K562 (cell line): ENCODE results near the gene NDUFB10. TPM values are rescaled to one million over a fixed set of nuclear protein-coding genes. Genes with fewer than 3 reads are reported as not detected.
A peak's percentile ranks its signal among the peaks of the same experiment; 100 is the strongest.

Source experiments
- CBX2 ChIP-seq: fragments of 200-600 bp; sonication (generic); IDR thresholded peaks from one replicate; pipeline ENCODE4 v1.6.1; 2012; ENCODE audit warnings: mild to moderate bottlenecking, low read length, inconsistent platforms; ENCODE audit not compliant: insufficient read depth, poor library complexity, severe bottlenecking
- CBX8 ChIP-seq: fragments of 200-600 bp; sonication (generic); IDR thresholded peaks from 2 replicates; pipeline ENCODE4 v1.6.1; 2012; ENCODE audit warnings: borderline replicate concordance, mixed run types, low read depth, mild to moderate bottlenecking, moderate library complexity, mixed read lengths, low read length, control low read depth, inconsistent platforms; ENCODE audit not compliant: poor library complexity, severe bottlenecking; ENCODE audit errors: extremely low read depth
- GTF2E2 ChIP-seq: fragments of 200-800 bp; sonication (Bioruptor generic); IDR thresholded peaks from 2 replicates; pipeline ENCODE4 v1.6.1; 2016; ENCODE audit warnings: missing genetic modification characterization, missing compliant biosample characterization
- HNRNPH1 ChIP-seq: fragments of 200-400 bp; formaldehyde crosslinking; optimal IDR thresholded peaks from 2 replicates; pipeline ENCODE3; 2017; ENCODE audit warnings: low read depth, mild to moderate bottlenecking, low read length, moderate library complexity
- KLF10 ChIP-seq: fragments of 250-450 bp; sonication (Bioruptor Pico); IDR thresholded peaks from 2 replicates; pipeline ENCODE4 v1.6.1; 2021; ENCODE audit warnings: matching md5 sums
- PCBP1 ChIP-seq: fragments of 200-400 bp; formaldehyde crosslinking; IDR thresholded peaks from 2 replicates; pipeline ENCODE4 v1.6.1; 2018; ENCODE audit warnings: mild to moderate bottlenecking, low read depth, low read length; ENCODE audit not compliant: poor library complexity, severe bottlenecking
- SLC30A9 ChIP-seq: fragments of 250-450 bp; sonication (Bioruptor Pico); IDR thresholded peaks from 2 replicates; pipeline ENCODE4 v1.8.0; 2022; ENCODE audit warnings: mild to moderate bottlenecking, moderate library complexity
- SRSF1 ChIP-seq: fragments of 200-400 bp; formaldehyde crosslinking; IDR thresholded peaks from 2 replicates; pipeline ENCODE4 v1.6.1; 2017; ENCODE audit warnings: mild to moderate bottlenecking, low read depth, low read length, moderate library complexity
- TAL1 ChIP-seq: fragments of 450-650 bp; IDR thresholded peaks from 2 replicates; pipeline ENCODE4 v1.6.1; 2016; ENCODE audit warnings: mild to moderate bottlenecking
- ZC3H4 ChIP-seq: sonication (generic); formaldehyde crosslinking; IDR thresholded peaks from 2 replicates; pipeline ENCODE4 v1.9.0; 2021; ENCODE audit warnings: missing genetic modification reagents, borderline replicate concordance
- ZHX1 ChIP-seq: fragments of 150-350 bp; conservative IDR thresholded peaks from 2 replicates; pipeline ENCODE4 v1.6.1; 2014; ENCODE audit warnings: low read length
- ZNF436 ChIP-seq: fragments of 250-450, 450-650 bp; sonication (Bioruptor Pico); formaldehyde crosslinking; IDR thresholded peaks from 2 replicates; pipeline ENCODE4 v1.7.0; 2020; ENCODE audit warnings: mild to moderate bottlenecking
- ZNF740 ChIP-seq, 3 experiments: fragments of 200-800 bp in 1 of 3; sonication (Bioruptor generic) in 1 of 3; sonication (generic) in 1 of 3; formaldehyde crosslinking in 1 of 3; IDR thresholded peaks; 2 replicates each; pipeline versions ENCODE4 v1.6.1 to v1.8.0; 2016 to 2022; ENCODE audit warnings: mild to moderate bottlenecking in 2 of 3, missing compliant biosample characterization in 2 of 3, missing genetic modification characterization in 2 of 3, missing genetic modification reagents in 1 of 3
- ZSCAN32 ChIP-seq: fragments of 450-650 bp; formaldehyde crosslinking; IDR thresholded peaks from 2 replicates; pipeline ENCODE4 v1.4.0; 2020; ENCODE audit warnings: mild to moderate bottlenecking, moderate library complexity
- polyA plus RNA-seq, 8 experiments: library from polyadenylated mRNA; depleted of rRNA in 4 of 8; stranded (reverse) in 5 of 8; unstranded in 3 of 8; fragments of >200 nt; fragmentation: Nextera tagmentation in 2 of 8; fragmentation: Illumina TruSeq in 1 of 8; extraction: Ambion mirVana in 2 of 8; extraction: Trizol in 1 of 8; gene quantifications; 2 replicates each; pipeline versions ENCODE4 v1.2.1 to v1.2.3, GENCODE V29; 2011 to 2014; ENCODE audit warnings: inconsistent platforms in 1 of 8, missing spikeins in 1 of 8
- total RNA-seq, 7 experiments: library from RNA; depleted of rRNA in 6 of 7; stranded (reverse); fragments of >200 nt in 6 of 7; fragmentation: Illumina TruSeq in 2 of 7; extraction: Trizol in 2 of 7; gene quantifications; 2 replicates each; pipeline versions ENCODE4 v1.2.1 to v1.2.3, GENCODE V29; 2011 to 2021; ENCODE audit warnings: low replicate concordance in 1 of 7

Gene NDUFB10
- total and polyA plus RNA-seq, 9 of the 15 experiments (the other 6 are each of a cell fraction or from before 2014, with no cell fraction given), result 69.3 to 527 (median 161) TPM

DNA sequence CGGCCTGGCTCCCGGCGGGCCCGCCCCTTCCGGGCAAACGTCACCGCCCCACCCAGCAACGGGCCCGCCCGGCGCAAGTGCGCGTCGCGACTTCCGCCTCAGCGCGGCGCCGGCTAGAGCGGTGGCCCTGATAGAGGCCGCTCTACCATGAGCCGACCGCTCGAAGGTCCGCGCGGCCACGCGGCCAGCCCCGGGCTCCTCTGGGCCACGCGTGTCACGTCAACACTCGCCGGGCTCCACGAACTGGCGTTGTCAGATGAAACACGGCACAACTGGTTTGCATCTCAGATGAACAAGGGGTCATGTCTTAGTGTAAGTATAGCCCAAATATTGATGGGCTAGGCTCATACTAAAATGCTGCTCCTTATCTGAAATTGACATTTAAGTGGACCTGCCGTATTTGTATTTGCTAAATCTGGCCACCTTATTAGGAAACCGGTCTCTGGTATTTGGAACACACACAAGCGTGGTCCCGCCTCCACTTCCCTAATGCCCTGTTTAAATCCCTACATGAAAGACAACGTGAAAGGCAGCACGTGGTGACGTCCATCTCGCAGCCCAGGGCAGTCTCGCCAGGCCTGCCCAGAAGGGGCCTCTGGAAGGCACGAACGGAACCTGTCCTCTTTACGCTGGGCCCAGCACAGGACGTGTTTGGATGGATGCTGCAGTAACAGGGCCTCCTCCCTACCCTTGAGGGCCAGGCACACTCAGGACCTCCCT is 50.6 kb downstream of the NDUFB10 start, which contains the start of gene ZNF598 (continued):
- TF ChIP-seq ZHX1, result no peak
- TF ChIP-seq ZC3H4 (CRISPR knock-in tag), result no peak
- TF ChIP-seq SLC30A9 (CRISPR knock-in tag), result no peak
- no peak for TF ChIP-seq SRSF1
- TF ChIP-seq HNRNPH1, result no peak
- TF ChIP-seq ZSCAN32 (CRISPR knock-in tag), result no peak
- TF ChIP-seq TAL1, result no peak
- TF ChIP-seq CBX8, result no peak
- TF ChIP-seq GTF2E2 (tag), result peak; percentile 60; the same call in 1 of the 2 replicates
- TF ChIP-seq ZNF436 (CRISPR knock-in tag), result no peak
- no peak for TF ChIP-seq ZNF740 (CRISPR knock-in tag; IDR thresholded peaks at IDR 0.05)
- TF ChIP-seq ZNF740 (tag; IDR thresholded peaks at IDR 0.05), result 0 out of 4 replicates have a peak, but pooled peaks of 1 of the 2 experiments have one; percentile 37
- TF ChIP-seq PCBP1, result no peak
- TF ChIP-seq CBX2, result no peak
- TF ChIP-seq KLF10 (CRISPR knock-in tag), result no peak
